ENCODE results near the gene AGO4. TPM values are rescaled to one million over a fixed set of nuclear protein-coding genes. Genes with fewer than 3 reads are reported as not detected.
A peak's percentile ranks its signal among the peaks of the same experiment; 100 is the strongest.

The AGO4 gene
- total RNA-seq, 1 donor from 2014 or later = 26.4 TPM

DNA sequence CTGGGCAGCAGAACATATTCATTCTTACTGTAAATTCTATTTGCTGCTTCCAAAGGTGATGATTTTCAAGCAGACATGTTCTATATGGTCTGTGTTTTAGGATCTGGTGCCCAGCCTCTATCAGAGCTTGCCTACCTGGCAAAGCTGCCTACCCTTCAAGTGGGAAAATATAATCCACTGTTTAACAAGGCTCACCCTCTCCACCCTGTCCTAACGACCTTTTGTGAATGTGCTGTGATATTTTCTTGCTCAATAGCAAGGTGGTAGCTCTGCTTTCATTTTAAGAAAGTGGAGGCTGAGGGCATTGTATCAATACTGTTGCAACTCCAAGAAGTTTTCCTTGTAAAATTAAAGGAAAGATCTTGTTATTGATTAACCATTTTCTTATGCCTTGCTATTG lies 49.1 kb downstream of the AGO4 start:
- no peaks in the 10 kb centered on the region for H3K27me3 Mint-ChIP-seq (ENCODE audit: insufficient read depth, low read depth)
- Histone ChIP-seq H2AFZ (replicated peaks) (no peak overlapping the region), H3K9ac (no peak overlapping the region), H3K27me3 (no peaks in the 10 kb centered on the region), H3K27ac (no peak overlapping the region), H3K4me3 (no peak overlapping the region), H3K9me3 (ENCODE audit: low read depth) (no peaks in the 10 kb centered on the region), H3F3A (ENCODE audit: low read depth) (peaks cover 19% of the 10 kb centered on the region), H4K20me1 (ENCODE audit: low read depth) (no peaks in the 10 kb centered on the region), H3K4me1 (no peaks in the 10 kb centered on the region), H3K4me2 (no peak overlapping the region), H3K36me3 (peaks cover 7% of the 10 kb centered on the region), H3K79me2 (ENCODE audit: low read depth) (no peaks in the 10 kb centered on the region)
- no peak for DNase-seq (ENCODE audit: low spot score)
- no peak for TF ChIP-seq EZH2phosphoT487 (IDR thresholded peaks at IDR 0.05)
- no peak for TF ChIP-seq EZH2 (IDR thresholded peaks at IDR 0.05)
- TF ChIP-seq, protein P1, sequence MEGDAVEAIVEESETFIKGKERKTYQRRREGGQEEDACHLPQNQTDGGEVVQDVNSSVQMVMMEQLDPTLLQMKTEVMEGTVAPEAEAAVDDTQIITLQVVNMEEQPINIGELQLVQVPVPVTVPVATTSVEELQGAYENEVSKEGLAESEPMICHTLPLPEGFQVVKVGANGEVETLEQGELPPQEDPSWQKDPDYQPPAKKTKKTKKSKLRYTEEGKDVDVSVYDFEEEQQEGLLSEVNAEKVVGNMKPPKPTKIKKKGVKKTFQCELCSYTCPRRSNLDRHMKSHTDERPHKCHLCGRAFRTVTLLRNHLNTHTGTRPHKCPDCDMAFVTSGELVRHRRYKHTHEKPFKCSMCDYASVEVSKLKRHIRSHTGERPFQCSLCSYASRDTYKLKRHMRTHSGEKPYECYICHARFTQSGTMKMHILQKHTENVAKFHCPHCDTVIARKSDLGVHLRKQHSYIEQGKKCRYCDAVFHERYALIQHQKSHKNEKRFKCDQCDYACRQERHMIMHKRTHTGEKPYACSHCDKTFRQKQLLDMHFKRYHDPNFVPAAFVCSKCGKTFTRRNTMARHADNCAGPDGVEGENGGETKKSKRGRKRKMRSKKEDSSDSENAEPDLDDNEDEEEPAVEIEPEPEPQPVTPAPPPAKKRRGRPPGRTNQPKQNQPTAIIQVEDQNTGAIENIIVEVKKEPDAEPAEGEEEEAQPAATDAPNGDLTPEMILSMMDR (IDR thresholded peaks at IDR 0.05) = no peak
- H3K27ac Mint-ChIP-seq = no peak overlapping the region
- peaks cover 8% of the 10 kb centered on the region for H3K36me3 Mint-ChIP-seq
- H3K4me1 Mint-ChIP-seq = no peaks in the 10 kb centered on the region
- H3K9me3 Mint-ChIP-seq = no peaks in the 10 kb centered on the region
- H3K4me3 Mint-ChIP-seq = no peak overlapping the region

DNA sequence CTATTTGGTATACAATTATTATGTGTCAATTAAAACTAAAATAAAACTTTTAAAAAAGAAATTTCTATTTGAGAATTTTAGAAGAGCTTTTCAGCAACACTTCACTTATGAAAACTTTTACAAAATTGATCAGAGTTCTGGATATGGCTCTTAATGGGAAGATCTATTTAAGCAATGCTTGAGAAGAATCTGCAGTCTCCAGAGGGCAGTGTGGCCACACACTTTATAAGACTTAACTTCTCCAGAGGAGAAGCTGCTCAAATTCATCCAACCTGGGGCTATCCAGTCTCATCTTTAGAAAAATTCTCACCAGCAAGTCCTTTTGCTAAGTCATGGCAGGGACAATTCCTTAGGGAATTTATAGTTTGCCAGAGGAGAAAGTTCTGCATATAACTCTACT lies 50.0 kb downstream of the AGO4 start:
- Histone ChIP-seq H3F3A (ENCODE audit: low read depth) (peaks cover 19% of the 10 kb centered on the region), H3K27me3 (no peaks in the 10 kb centered on the region), H3K4me1 (no peaks in the 10 kb centered on the region), H4K20me1 (ENCODE audit: low read depth) (no peaks in the 10 kb centered on the region), H2AFZ (replicated peaks) (no peak overlapping the region), H3K4me3 (no peak overlapping the region), H3K36me3 (peaks cover 7% of the 10 kb centered on the region), H3K9ac (no peak overlapping the region), H3K79me2 (ENCODE audit: low read depth) (no peaks in the 10 kb centered on the region), H3K9me3 (ENCODE audit: low read depth) (no peaks in the 10 kb centered on the region), H3K4me2 (no peak overlapping the region), H3K27ac (no peak overlapping the region)
- H3K36me3 Mint-ChIP-seq = peaks cover 8% of the 10 kb centered on the region
- H3K27ac Mint-ChIP-seq = no peak overlapping the region
- H3K4me1 Mint-ChIP-seq = no peaks in the 10 kb centered on the region
- no peaks in the 10 kb centered on the region for H3K9me3 Mint-ChIP-seq
- peak; percentile 12 for DNase-seq (ENCODE audit: low spot score)
- TF ChIP-seq, protein P1 (IDR thresholded peaks at IDR 0.05) = peak; percentile 26
- no peak for TF ChIP-seq EZH2phosphoT487 (IDR thresholded peaks at IDR 0.05)
- no peak for TF ChIP-seq EZH2 (IDR thresholded peaks at IDR 0.05)
- H3K4me3 Mint-ChIP-seq = no peak overlapping the region
- no peaks in the 10 kb centered on the region for H3K27me3 Mint-ChIP-seq (ENCODE audit: insufficient read depth, low read depth)

DNA sequence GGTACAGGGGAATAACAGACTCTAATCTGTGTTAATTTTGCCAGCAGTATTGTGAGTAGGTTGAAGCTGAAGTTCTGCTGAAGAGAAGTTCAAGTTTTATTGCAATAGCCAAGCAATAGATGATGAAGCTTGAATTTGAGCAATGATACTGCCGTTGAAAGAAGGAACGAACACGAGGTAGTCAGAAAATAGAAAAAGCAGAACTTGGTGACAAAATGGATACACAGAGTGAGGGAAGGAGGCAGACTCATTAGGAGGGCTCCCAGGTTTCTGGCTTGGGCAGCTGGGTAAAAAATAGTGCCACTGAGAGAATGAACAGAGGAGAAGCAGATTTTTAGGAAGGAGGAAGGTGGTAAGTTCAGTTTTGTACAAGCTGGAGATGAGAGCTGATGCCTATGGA lies 52.9 kb downstream of the AGO4 start:
- Mint-ChIP-seq H3K4me1 (no peaks in the 10 kb centered on the region), H3K27me3 (ENCODE audit: insufficient read depth, low read depth) (no peaks in the 10 kb centered on the region), H3K4me3 (no peak overlapping the region), H3K27ac (no peak overlapping the region), H3K9me3 (no peaks in the 10 kb centered on the region), H3K36me3 (peaks cover 4% of the 10 kb centered on the region)
- Histone ChIP-seq H3K79me2 (ENCODE audit: low read depth) (no peaks in the 10 kb centered on the region), H3K4me3 (no peak overlapping the region), H4K20me1 (ENCODE audit: low read depth) (no peaks in the 10 kb centered on the region), H3K36me3 (no peaks in the 10 kb centered on the region), H3F3A (ENCODE audit: low read depth) (peaks cover 6% of the 10 kb centered on the region), H3K27ac (no peak overlapping the region), H2AFZ (replicated peaks) (no peak overlapping the region), H3K27me3 (no peaks in the 10 kb centered on the region), H3K4me1 (no peaks in the 10 kb centered on the region), H3K9ac (no peak overlapping the region), H3K4me2 (no peak overlapping the region), H3K9me3 (ENCODE audit: low read depth) (no peaks in the 10 kb centered on the region)
- no peak for DNase-seq (ENCODE audit: low spot score)
- TF ChIP-seq EZH2phosphoT487 (IDR thresholded peaks at IDR 0.05) (no peak), EZH2 (IDR thresholded peaks at IDR 0.05) (no peak)
- TF ChIP-seq, protein P1 (IDR thresholded peaks at IDR 0.05) = no peak

Measured in neural progenitor cell (in vitro differentiated cells).